Heart right ventricle (tissue), 16 donors: ENCODE results near the gene SNX15. TPM values are rescaled to one million over a fixed set of nuclear protein-coding genes. Genes with fewer than 3 reads are reported as not detected.
"Not testable (repeated sequence)": the region's sequence is repeated elsewhere in the genome, so short reads cannot be mapped to it uniquely, and the experiment has no call there.

ENCODE experiments used
- ATAC-seq, 8 donors: fragments of 200-7000 bp; cut with Tn5 transposase; one replicate each; pipeline ENCODE4 v1.9.1; 2020; ENCODE audit warnings: mild to moderate bottlenecking in 8 of 8, moderate library complexity in 8 of 8, moderate number of reproducible peaks in 1 of 8
- DNase-seq, 2 donors: peaks; one replicate each; pipeline ENCODE4 v3.0.0-alpha.2; 2020
- H3K27ac ChIP-seq, 10 donors: fragments of 200-600 bp; sonication (generic) in 2 of 10; one replicate each; pipeline versions ENCODE4 v1.5.0 to v1.8.0; 2020 to 2022; ENCODE audit warnings: mild to moderate bottlenecking in 3 of 10
- H3K27me3 ChIP-seq, 7 donors: fragments of 200-600 bp; one replicate each; pipeline ENCODE4 v1.8.0; 2021 to 2022; ENCODE audit warnings: mild to moderate bottlenecking in 2 of 7
- H3K36me3 ChIP-seq, 9 donors: fragments of 200-600 bp; sonication (generic) in 1 of 9; one replicate each; pipeline versions ENCODE4 v1.5.0 to v1.8.0; 2020 to 2022; ENCODE audit warnings: mild to moderate bottlenecking in 2 of 9
- H3K4me1 ChIP-seq, 9 donors: fragments of 200-600 bp; sonication (generic) in 1 of 9; one replicate each; pipeline versions ENCODE4 v1.5.0 to v1.8.0; 2020 to 2022; ENCODE audit warnings: mild to moderate bottlenecking in 4 of 9
- H3K4me3 ChIP-seq, 10 donors: fragments of 200-600 bp; sonication (generic) in 2 of 10; one replicate each; pipeline versions ENCODE4 v1.5.0 to v1.8.0; 2020 to 2022; ENCODE audit warnings: mild to moderate bottlenecking in 7 of 10, moderate library complexity in 2 of 10
- H3K9me3 ChIP-seq, 11 donors: fragments of 200-600 bp in 10 of 11; sonication (generic) in 2 of 11; one replicate each; pipeline versions ENCODE4 v1.5.0 to v1.8.0; 2013 to 2022; ENCODE audit warnings: mild to moderate bottlenecking in 2 of 11, control low read depth in 1 of 11, moderate library complexity in 1 of 11
- WGBS, 2 donors: extraction: QIAGEN DNeasy Blood & Tissue Kit; methylation state at CpG; one replicate each; pipeline ENCODE4 v1.1.7; 2013; ENCODE audit warnings: inconsistent platforms in 1 of 2; 5-methylcytosine and 5-hydroxymethylcytosine counted together
- intact Hi-C, 10 donors: fragments of 100-400 bp; cut with DNase I; formaldehyde crosslinking; loops; one replicate each; pipeline versions ENCODE4 v1.11.1 to v1.14.2; 2022
- polyA plus RNA-seq, 2 donors: library from polyadenylated mRNA; stranded (reverse); fragments of 200-250 nt; gene quantifications; one replicate each; pipeline ENCODE4 v1.2.3, GENCODE V29; 2013
- total RNA-seq, 10 donors: library from RNA; stranded (reverse); fragmentation: NEBNext Ultra II Directional in 3 of 10; extraction: Animal tissue kit (Norgen Biotek cat#: 25700) in 3 of 10; gene quantifications; one replicate each; pipeline versions ENCODE4 v1.2.1 to v1.2.4, GENCODE V29; 2021 to 2023
- TF ChIP-seq, protein P1 (sequence below), 9 donors: fragments of 200-600 bp; sonication (generic) in 2 of 9; IDR thresholded peaks; one replicate each; pipeline versions ENCODE4 v1.5.0 to v1.8.0; 2021 to 2022; ENCODE audit warnings: antibody characterized with exemption in 9 of 9, mild to moderate bottlenecking in 5 of 9, moderate library complexity in 1 of 9
- donor health status: Arrhythmogenic right ventricular cardiomyopathy.
- donor health status: ischemic (EF 13 %, LVEDD 7.1; RV severe dilation, severe dysfunction).
- donor health status: healthy with polysubstance abuse.
- donor health status: DM: no; HTN: yes; CAD: no.
- donor health status: DM: no; HTN: no; CAD: no.
- donor health status: ischemic (EF 25% LVEDD 6.9; RV normal size, moderate dysfunction).
- donor health status: ischemic (EF 25% LVEDD 5.7; RV mildly dilated, moderate dysfunction).
- donor health status: healthy.
- donor health status: DM: yes; HTN: yes; CAD: no.
- donor health status: Ischemic cardiomyopathy.
- donor health status: ischemic (EF 35%, LVEDD 5.7; RV mildly dilated, moderate dysfunction).
- donor health status: nonischemic (EF 11% LVEDD 7.7; RV severe dilation, severe dysfunction).
- donor health status: DM: yes; HTN: yes; CAD: no.
- donor health status: PGD.
- donor health status: ischemic (EF 29% LVEDD 5.4; RV normal size, mild dysfunction).
- donor health status: nonischemic (EF 23%, LVEDD 6.1; RV moderate dilation, normal function).

SNX15 gene
- total and polyA plus RNA-seq, 12 donors, result 11.4 to 23.2 (median 15.3) TPM

DNA sequence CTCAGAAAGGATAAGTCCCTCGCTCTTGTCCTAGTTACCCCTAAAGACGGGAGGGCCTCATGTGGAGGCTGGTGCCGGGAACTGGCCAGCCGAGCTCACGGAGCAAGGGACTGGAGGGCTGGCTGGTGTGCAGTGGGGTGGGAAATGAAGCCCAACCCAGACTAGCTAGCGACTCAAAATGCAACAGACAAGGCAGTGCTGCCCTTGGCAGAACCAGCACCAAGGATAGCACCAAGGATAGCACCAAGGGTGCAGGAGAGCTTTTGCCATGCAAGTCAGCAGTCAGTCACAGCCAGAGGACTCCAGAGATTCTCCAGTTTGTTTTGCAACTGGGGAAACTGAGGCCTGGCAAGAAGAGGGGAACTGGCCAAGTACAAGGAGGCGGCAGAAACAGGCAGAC lies 24.0 kb upstream of the SNX15 start:
- intact Hi-C loops, result no loop called here
- Histone ChIP-seq H3K4me1 (peaks cover 0 to 8% (median 0%) of the 10 kb centered on the region in 9 donors), H3K27me3 (no peaks in the 10 kb centered on the region), H3K36me3 (no peaks in the 10 kb centered on the region), H3K27ac (no peak overlapping the region), H3K4me3 (no peak overlapping the region), H3K9me3 (no peaks in the 10 kb centered on the region)
- DNase-seq, result no peak
- TF ChIP-seq, protein P1, sequence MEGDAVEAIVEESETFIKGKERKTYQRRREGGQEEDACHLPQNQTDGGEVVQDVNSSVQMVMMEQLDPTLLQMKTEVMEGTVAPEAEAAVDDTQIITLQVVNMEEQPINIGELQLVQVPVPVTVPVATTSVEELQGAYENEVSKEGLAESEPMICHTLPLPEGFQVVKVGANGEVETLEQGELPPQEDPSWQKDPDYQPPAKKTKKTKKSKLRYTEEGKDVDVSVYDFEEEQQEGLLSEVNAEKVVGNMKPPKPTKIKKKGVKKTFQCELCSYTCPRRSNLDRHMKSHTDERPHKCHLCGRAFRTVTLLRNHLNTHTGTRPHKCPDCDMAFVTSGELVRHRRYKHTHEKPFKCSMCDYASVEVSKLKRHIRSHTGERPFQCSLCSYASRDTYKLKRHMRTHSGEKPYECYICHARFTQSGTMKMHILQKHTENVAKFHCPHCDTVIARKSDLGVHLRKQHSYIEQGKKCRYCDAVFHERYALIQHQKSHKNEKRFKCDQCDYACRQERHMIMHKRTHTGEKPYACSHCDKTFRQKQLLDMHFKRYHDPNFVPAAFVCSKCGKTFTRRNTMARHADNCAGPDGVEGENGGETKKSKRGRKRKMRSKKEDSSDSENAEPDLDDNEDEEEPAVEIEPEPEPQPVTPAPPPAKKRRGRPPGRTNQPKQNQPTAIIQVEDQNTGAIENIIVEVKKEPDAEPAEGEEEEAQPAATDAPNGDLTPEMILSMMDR (IDR thresholded peaks at IDR 0.05), result no peak
- ATAC-seq, result no peak
- 63 to 64% methylated on average over 7 of the region's 7 CpGs for WGBS, 2 donors

DNA sequence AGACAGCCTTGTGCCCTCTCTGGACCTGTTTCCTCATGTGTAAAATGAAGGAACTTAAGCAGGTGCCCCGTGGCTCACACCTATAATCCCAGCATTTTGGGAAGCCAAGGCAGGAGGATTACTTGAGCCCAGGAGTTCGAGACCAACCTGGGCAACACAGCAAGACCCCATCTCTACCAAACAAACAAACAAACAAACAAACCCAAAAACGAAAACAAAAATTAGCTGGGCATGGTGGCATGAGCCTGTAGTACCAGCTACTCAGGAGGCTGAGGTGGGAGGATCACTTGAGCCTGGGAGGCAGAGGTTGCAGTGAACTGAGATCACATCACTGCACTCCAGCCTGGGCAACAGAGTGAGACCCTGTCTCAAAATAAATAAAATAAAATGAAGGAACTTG lies 23.3 kb upstream of the SNX15 start:
- H3K9me3 ChIP-seq, H3K27ac ChIP-seq, H3K4me3 ChIP-seq, ATAC-seq, DNase-seq, H3K36me3 ChIP-seq, intact Hi-C loops, H3K4me1 ChIP-seq, H3K27me3 ChIP-seq: not testable (repeated sequence)
- WGBS, 2 donors, result 71 to 72% methylated on average over 3 of the region's 3 CpGs

DNA sequence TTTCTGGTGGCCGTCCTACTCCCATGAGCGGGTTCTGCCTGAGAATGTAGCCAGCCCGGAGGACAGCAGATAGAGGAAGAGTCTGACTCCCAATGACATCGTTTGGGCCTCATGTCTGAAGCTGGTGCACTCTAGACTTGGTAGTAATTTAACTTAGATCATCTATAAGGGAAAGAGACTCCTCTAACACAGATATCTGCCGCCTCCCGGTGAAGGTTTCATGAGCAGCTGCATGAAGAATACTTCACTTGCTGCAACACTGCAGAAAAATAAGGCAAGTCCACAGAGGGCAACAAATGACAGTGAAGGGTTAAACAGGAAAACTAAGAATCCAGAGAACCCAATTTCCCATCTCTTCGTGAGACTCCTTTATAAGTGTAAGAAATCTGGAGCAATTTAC lies 19.2 kb upstream of the SNX15 start:
- TF ChIP-seq, protein P1 (IDR thresholded peaks at IDR 0.05), result no peak
- intact Hi-C loops, result no loop called here
- ATAC-seq, result no peak
- no peak overlapping the region for H3K27ac ChIP-seq
- no peaks in the 10 kb centered on the region for H3K9me3 ChIP-seq
- H3K36me3 ChIP-seq, result no peaks in the 10 kb centered on the region
- H3K4me1 ChIP-seq, result peaks cover under 1 to 10% (median 2%) of the 10 kb centered on the region in 9 donors
- 64 to 73% methylated on average over 7 of the region's 7 CpGs for WGBS, 2 donors
- no peak overlapping the region for H3K4me3 ChIP-seq
- H3K27me3 ChIP-seq, result no peaks in the 10 kb centered on the region
- no peak for DNase-seq

DNA sequence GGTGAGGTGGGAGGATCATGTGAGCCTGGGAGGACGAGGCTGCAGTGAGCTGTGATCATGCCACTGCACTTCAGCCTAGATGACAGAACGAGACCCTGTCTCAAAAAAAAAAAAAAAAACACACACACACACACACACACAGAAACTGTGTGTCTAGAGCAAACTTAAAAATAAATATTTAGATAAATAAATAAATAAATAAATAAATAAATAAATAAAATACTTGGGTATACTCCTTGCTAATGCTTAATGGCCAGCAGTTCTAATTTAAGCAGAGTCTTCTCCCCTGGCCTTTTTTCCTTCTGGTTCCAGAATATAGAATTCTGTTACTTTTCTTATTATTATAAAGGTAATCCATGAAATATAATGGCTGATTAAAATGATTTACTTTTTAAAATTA lies 18.4 kb upstream of the SNX15 start:
- Histone ChIP-seq H3K27me3 (no peaks in the 10 kb centered on the region), H3K27ac (no peak overlapping the region)
- intact Hi-C loops, result no loop called here

More for the DNA sequence above, 18.4 kb upstream of the SNX15 start:
- WGBS, 2 donors, result 95 to 97% methylated on average over 2 of the region's 2 CpGs
- Histone ChIP-seq H3K4me3 (no peak overlapping the region), H3K36me3 (no peaks in the 10 kb centered on the region), H3K4me1 (peaks cover 3 to 15% (median 5%) of the 10 kb centered on the region in 9 donors), H3K9me3 (no peaks in the 10 kb centered on the region)
- no peak for ATAC-seq
- DNase-seq, result no peak
- TF ChIP-seq, protein P1 (IDR thresholded peaks at IDR 0.05), result no peak
